GM20000 (cell line): ENCODE data around the gene GPR22.

Experiments used
- DNase-seq: peaks from one replicate; pipeline ENCODE4 v3.0.0; 2012; ENCODE audit warnings: low spot score
- CTCF ChIP-seq: IDR thresholded peaks from 2 replicates; pipeline ENCODE4 v1.5.1; 2012; ENCODE audit warnings: mild to moderate bottlenecking, control low read depth; ENCODE audit errors: extremely low read depth, missing control alignments

The GPR22 gene

GRCh38 chr7:107479303-107479702, 9.4 kb downstream of the GPR22 start:
- TF ChIP-seq CTCF: no peak
- no peak for DNase-seq

GRCh38 chr7:107480932-107481331, 11.1 kb downstream of the GPR22 start:
- no peak for DNase-seq
- no peak for TF ChIP-seq CTCF

- DNase-seq: no peak
- TF ChIP-seq CTCF: no peak
These were observed 12.7 kb downstream of the GPR22 start for GRCh38 chr7:107482571-107482970.

GRCh38 chr7:107486041-107486440, 16.2 kb downstream of the GPR22 start:
- TF ChIP-seq CTCF: no peak
- no peak for DNase-seq

- DNase-seq: no peak
- no peak for TF ChIP-seq CTCF
These were observed 23.0 kb downstream of the GPR22 start for GRCh38 chr7:107492875-107493274.

GRCh38 chr7:107494315-107494751, 24.5 kb downstream of the GPR22 start:
- TF ChIP-seq CTCF: no peak

GRCh38 chr7:107494884-107495283, 25.0 kb downstream of the GPR22 start:
- no peak for DNase-seq
- TF ChIP-seq CTCF: no peak

More at GRCh38 chr7:107494315-107494751, 24.5 kb downstream of the GPR22 start:
- DNase-seq: no peak
